GM15510 (cell line): ENCODE data around the gene TEAD4.

Experiments used
- POLR2A ChIP-seq: IDR thresholded peaks from 3 replicates; pipeline ENCODE4 v1.6.1; 2011; ENCODE audit warnings: borderline replicate concordance; ENCODE audit not compliant: insufficient read length; ENCODE audit errors: extremely low read depth

The TEAD4 gene

DNA sequence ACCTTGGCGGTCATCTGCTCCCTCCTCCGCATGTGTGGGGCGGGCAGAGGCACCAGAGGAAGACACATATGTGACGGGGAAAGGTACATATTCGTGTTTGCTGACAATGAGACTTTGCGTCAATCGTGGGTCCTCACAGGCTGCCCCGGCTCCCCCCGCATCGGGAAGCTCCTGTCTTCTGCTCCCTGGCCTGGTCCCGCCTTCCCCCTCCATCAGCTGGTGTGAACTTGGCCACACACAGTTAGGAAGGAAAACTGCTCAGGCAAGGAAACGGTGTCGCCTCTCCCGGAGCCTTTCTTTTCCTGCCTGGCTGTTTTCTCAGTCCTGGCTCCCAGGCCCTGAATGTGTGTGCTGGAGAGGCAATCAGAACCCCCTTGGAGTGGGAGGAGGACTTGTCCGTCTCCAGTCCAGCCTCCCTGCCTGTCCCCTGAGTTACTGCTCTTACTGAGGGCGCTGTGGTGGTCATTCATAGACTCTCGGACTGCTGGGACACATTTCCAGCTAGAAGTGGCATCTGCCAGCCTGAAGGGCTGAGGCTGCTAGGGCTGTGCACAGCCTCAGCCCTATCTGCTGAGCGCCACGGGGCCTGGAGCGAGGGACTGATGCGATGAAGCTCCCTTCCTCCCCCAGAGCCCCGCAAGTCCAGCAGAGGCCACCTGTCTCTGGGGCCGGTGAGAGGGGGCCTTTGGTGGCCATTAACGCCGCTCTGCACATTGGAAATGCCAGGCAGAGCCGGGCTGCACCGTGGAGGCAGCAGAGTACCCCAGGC, 73.8 kb downstream of the TEAD4 start:
- TF ChIP-seq POLR2A = no peak

DNA sequence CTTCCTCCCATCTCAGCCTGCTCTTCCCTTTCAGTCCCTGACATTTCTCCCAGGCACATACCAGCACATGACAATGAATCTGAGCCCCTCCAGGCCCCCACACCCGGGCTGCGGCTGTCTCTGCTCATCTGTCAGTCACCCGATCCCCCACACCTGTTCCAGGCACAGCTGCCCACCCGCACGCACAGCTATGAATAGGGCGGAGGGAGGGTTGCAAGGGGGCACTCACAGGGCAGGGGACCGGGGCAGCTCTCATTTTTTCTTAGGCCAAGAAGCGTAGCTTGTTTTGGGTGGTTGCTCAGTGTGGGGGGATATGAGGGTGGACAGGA, 74.3 kb downstream of the TEAD4 start:
- no peak for TF ChIP-seq POLR2A

DNA sequence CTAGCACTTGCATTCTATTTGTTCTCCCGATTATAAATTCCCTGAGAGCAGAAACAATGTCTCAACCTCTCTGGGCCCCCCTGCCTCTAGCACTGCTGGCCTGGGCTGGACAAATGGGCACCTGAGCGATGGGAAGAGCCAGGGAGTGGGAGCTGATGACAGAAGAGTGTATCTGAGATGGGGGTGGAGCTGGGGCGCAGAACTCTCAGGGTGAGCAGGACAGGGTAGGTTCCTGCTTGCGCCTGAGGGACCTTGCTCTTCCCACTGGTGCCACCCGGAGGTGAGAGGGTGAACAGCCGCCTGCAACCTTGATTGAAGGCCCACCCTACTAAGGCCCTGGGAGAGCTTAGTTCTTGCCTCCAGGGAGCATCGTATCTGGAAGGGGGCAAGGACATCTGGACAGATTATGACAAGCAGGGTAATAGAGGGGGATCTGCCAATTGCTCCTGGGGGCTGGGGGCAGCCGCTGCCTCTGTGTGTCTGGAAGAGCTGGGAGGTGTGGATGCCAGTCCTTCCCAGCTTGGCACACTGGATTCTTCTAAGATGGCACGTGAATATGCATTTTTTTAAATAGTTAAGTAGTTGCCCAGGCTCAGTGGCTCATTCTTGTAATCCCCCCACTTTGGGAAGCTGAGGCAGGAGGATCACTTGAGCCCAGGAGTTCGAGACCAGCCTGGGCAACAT, 75.0 kb downstream of the TEAD4 start:
- no peak for TF ChIP-seq POLR2A

DNA sequence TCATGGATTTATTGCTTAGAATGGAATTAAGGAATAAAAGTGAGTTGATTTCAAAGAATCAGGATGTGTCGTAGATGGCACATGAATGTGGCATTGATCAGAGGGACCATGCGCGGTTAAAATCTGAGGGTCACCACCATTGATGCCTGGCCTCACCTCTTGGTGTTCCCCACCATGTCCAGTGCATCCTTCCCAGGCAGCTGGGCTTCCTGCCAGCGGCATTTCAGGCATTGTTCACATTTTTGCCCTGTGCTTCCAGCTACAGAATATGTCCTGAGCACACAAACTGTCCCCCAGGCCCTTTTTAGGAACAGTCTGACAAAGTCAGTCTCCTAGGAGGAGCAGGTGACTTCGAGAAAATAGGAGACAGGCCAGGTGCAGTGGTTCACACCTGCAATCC, 76.0 kb downstream of the TEAD4 start:
- no peak for TF ChIP-seq POLR2A

DNA sequence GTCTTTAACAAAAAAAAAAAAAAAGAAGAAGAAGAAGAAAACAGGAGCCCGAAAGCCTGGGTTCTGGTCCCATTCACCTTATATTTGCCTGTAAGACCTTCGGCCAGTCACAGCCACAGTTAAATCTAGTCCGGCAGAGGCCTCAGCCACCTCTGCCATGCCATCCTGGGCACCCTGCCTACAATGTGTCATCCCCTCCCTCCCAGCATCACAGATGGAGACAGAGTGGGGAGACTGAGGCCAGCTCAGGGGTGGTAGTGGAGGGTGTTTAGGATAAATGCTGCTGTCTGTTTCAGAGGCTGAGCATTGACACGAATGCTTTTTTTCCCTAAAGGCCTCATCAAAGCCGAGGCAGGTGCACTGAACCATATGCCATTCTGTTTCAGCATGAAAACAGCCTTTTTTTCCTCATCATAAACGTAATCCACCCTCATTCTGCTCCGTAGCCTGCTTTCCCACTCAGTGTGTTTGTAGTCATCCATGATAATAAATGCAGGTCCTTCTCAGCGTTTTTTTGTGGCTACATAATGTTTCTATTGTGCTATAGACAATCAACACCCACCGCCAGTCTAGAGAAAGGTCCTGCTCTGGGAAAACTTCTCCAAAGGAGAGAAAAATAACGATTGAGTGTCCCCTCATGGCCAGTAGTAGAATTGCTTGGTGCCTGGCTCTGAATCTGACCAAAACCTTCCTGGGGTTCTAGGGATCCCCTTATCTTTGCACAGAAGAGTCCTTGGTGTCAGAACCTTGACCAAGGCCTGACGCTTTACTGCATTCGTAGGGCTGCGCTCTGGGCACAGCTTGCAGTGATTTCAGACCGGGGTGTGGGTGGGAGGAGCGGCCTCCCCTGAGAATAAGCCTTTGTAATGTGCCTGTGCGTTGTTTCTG, 76.9 kb downstream of the TEAD4 start:
- TF ChIP-seq POLR2A = no peak

DNA sequence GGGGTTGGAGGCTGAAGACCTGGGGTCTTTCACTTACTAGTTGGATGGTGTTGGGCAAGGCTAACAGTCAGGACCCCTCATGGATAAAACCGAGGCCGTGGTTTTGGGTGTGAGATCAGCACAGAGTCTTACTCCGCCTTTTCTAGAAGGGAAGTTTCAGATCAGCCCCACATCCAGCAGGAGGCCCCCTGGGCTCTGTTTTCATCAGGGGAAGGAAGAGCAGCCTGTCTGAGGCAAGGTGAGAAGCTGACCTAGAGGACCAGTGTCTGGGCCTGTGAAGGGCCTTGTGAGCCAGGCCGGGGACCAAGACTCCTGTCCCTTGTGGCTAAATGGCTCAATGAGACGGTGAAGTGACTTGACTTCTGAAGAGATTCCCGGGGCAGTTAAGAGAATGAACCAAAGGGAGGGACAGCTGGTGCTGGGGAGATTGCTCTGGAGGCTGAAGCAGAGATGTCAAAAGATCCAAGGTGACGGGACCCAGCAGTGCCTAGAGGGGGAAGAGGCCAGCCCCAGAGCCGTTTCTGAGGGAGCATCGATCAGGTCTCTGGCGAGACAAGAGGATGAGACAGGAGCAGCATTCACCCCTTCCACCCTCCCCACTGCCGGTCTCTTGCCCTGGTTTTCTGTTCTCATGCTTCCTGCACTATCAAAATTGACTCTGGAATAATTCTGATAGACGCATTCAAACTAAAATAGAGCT, 77.9 kb downstream of the TEAD4 start:
- no peak for TF ChIP-seq POLR2A

DNA sequence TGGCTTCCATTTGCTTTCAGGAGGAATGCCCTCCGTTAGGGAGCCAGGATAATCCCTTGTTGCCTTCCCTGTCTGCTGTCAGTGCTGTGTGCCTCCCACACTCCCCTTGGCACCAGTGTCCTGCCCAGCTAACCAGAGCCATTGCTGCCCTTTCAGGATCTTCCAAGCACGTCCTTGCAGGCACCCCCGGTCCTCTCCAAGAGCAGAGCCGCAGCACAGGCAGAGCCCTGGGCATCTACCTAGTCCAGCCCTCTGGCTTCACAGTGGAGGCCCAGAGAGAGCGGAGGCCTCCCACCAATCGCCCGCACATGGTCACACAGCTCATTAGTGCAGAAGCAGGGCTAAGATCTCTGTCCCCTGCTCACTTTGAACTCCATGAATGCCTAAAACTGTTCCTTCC, 79.0 kb downstream of the TEAD4 start:
- TF ChIP-seq POLR2A = no peak

DNA sequence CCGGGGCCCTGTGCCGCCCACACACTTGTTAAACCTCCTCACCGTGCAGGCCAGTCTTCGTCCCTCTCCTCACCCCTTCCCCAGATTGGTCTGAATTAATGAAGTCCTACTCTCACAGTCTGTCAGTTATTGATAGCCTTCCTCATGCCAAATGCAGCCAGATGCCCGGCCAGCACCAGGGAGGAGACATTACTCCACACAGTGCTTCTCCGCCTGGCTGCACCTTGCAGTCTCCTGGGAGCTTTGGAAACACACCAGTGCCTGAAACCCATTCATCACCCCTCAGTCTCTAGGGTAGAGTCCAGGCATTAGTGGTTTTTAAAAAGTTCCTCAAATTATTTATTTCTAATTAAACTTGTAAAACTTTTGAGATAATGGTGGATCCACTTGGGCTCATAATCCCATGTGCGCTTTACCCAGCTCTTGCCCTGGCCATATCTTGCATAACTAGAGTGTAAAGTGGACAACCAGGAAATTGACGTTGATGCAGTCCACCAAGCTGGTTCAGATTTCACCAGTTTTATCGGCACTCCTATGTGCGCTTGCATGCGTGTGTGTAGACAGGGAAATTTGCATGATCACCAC, 79.8 kb downstream of the TEAD4 start:
- TF ChIP-seq POLR2A = no peak

DNA sequence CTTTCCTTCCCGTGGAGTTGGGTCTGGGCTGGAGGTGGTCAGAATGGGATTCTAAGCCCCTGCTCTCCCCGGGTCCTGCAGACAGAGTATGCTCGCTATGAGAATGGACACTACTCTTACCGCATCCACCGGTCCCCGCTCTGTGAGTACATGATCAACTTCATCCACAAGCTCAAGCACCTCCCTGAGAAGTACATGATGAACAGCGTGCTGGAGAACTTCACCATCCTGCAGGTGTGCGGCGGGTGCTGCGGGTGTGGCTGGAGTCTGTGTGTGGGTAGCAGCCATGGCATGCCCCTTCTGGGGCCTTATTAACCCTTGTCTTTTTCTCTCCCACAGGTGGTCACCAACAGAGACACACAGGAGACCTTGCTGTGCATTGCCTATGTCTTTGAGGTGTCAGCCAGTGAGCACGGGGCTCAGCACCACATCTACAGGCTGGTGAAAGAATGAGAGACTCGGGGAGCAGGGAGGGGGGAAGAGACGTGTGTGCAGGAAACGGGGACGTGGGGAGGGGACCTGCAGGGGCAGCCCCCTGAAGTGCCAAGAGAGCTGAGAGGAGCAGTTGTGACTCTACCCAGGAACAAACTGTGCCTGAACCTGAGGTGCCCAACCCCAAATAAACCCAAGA, 80.9 kb downstream of the TEAD4 start:
- no peak for TF ChIP-seq POLR2A

DNA sequence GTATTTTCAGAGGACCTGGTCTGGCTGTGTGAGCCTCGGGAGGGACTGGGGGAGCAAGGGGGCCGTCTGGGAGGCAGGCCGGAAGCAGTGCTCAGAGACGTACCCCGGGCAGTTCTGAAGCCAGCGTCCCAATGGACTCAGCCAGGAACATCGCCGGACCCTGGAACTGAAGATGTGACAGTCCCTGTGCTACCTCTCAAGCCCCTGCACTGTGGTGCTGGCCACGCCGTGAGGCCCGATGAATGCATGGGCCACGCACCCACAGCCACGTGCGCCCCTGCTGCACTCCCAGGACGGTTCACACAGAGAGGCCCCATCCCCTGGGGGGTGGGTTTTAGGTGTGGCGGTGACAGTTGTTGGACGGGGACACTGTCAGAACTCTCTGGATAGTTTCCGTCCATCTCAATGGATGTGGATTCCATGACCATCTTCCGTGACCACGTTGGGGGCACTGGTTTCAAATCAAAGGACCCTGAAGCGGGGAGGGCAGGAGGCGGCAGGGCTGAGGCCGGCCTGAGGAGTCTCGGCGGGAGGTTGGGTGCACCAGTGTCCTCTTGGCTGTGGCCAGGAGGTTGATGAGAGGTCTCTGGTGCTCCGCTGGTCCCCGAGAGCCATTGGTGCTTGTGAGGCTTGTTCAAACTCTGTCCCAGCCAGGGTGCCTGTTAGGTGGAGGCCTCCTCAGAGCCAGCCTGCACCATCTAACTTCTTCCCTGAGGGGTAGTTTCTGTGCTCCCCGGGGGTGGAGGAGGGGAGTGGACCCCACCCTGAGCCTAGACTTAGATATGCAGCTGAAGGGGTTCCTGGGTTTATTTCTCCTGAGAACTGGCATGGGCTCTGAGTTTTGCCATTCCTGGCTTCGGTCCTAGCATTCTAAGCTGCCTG, 81.7 kb downstream of the TEAD4 start:
- TF ChIP-seq POLR2A = no peak

DNA sequence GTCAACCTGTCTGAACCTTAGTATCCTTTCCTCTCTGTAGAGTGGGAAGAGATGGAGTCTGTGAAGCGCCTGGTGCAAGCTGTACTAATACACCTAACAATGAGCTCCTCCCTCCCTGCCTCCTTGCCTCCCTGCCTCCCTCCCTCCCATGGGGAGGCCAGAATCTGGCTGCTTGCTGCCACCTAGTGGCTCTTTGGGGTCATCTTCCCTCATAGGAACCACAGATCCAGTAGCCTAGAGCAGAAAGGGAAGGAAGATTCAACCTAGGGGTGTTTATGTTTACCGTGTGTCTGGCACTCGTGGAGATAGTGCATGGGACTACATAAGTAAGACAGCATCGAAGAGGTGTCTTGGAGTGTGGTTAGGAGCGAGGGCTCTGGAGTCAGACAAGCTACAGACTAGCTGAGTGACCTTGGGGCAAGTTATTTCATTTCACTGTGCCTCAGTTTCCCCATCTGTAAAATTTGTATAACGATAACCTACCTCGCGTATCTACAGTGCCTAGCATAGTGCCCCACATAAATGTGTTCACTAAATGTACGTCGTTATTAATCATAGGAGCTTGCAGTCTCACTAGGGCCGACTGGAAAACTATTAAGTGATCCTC, 82.5 kb downstream of the TEAD4 start:
- no peak for TF ChIP-seq POLR2A

DNA sequence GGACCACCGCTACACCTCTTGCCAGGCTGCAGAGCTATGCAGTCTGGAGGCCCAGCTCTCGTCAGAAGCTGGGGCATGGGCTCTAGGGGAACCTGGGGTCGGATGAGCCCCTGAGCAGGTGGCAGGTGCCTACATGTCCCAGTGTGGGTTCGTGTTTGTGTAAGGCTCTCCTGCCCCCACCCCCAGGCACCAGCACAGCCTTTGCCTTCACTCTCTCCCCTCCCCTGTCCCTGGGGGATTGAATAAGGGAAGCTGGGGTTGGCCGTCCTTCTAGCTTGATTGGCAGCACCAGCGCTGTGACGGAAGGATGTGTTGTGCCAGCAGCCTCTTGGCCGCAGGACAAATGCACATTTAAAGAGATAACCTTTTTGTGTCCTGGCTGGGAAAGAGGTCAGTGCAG, 83.2 kb downstream of the TEAD4 start:
- no peak for TF ChIP-seq POLR2A

DNA sequence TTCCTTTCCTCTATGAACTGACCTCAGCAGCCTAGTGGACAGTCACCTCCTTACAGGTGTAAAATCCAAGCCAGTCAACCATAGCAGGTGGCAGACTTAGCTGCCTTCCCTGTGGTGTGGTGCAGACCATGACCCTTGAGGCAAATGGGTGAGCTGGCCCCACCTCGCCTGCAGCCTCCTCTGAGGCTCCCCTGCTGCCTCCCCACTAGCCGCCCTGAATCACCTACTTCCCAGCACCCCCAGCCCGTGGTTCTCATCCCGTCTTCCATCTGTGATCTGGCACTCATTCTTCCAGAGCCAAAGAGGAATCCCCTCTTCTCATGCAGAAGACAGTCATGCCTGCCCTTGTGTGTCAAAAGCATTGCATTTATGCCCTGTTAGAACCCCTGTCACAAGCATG, 83.6 kb downstream of the TEAD4 start:
- TF ChIP-seq POLR2A = no peak
